Adrenal gland (tissue), 12 donors: ENCODE data around the gene HEATR9. TPM values are rescaled to one million over a fixed set of nuclear protein-coding genes. Genes with fewer than 3 reads are reported as not detected.

Experiments used
- DNase-seq, 7 donors: peaks; one replicate each; pipeline ENCODE4 v3.0.0-alpha.2; 2019 to 2020
- H3K27ac ChIP-seq, 5 donors: fragments of 200-600 bp; sonication (generic) in 4 of 5; 1 replicate in 3 of 5; 2 replicates in 2 of 5; pipeline versions ENCODE4 v1.5.1 to v1.8.0; 2016 to 2020; ENCODE audit warnings: mild to moderate bottlenecking in 1 of 5
- H3K27me3 ChIP-seq: fragments of 200-600 bp; 2 replicates; pipeline ENCODE4 v1.8.0; 2021
- H3K36me3 ChIP-seq, 2 donors: fragments of 200-600 bp; replicated peaks in 1 of 2; 1 replicate in 1 of 2; 2 replicates in 1 of 2; pipeline versions ENCODE4 v1.5.1 to v1.8.0; 2018 to 2022
- H3K4me1 ChIP-seq, 2 donors: fragments of 200-600 bp; replicated peaks in 1 of 2; 1 replicate in 1 of 2; 2 replicates in 1 of 2; pipeline versions ENCODE4 v1.5.1 to v1.8.0; 2018 to 2021
- H3K4me3 ChIP-seq, 4 donors: fragments of 200-600 bp; sonication (generic) in 3 of 4; one replicate each; pipeline ENCODE4 v1.5.1; 2016 to 2018
- H3K9me3 ChIP-seq, 3 donors: fragments of 200-600 bp; sonication (generic) in 1 of 3; replicated peaks in 1 of 3; 1 replicate in 2 of 3; 2 replicates in 1 of 3; pipeline versions ENCODE4 v1.5.1 to v1.8.0; 2016 to 2021
- CTCF ChIP-seq, 6 experiments: fragments of 450-650 bp in 4 of 6; fragments of 200-600 bp in 2 of 6; sonication (generic) in 1 of 6; IDR thresholded peaks; 1 replicate in 5 of 6; 2 replicates in 1 of 6; pipeline versions ENCODE4 v1.5.1 to v1.8.0; 2016 to 2021; ENCODE audit warnings: antibody characterized with exemption in 6 of 6, mild to moderate bottlenecking in 2 of 6, moderate library complexity in 1 of 6
- POLR2A ChIP-seq, 2 donors: fragments of 450-650 bp; IDR thresholded peaks; one replicate each; pipeline ENCODE4 v1.6.1; 2017; ENCODE audit warnings: antibody characterized with exemption in 2 of 2, mild to moderate bottlenecking in 2 of 2, moderate library complexity in 1 of 2
- WGBS, 4 donors: extraction: QIAGEN DNeasy Blood & Tissue Kit in 2 of 4; methylation state at CpG; one replicate each; pipeline versions ENCODE4 v1.1.5 to v1.1.7; 2013 to 2017; 5-methylcytosine and 5-hydroxymethylcytosine counted together
- intact Hi-C, 2 donors: fragments of 100-400 bp; cut with DNase I; formaldehyde crosslinking; loops; one replicate each; pipeline versions ENCODE4 v1.14.1 to v1.15.0; 2022 to 2023
- polyA plus RNA-seq, 3 donors: library from polyadenylated mRNA; stranded (reverse); fragments of 200-250 nt in 2 of 3; fragments of 350-450 nt in 1 of 3; fragmentation: Illumina TruSeq in 1 of 3; extraction: RNeasy Lipid Tissue Mini Kit (QIAGEN cat#74804) in 1 of 3; gene quantifications; one replicate each; pipeline ENCODE4 v1.2.3, GENCODE V29; 2013 to 2014
- total RNA-seq, 9 donors: library from RNA; depleted of rRNA in 4 of 9; stranded (reverse); fragments of >200 nt in 4 of 9; fragments of 120-200 nt in 1 of 9; fragmentation: NEBNext Ultra II Directional in 1 of 9; extraction: Animal tissue kit (Norgen Biotek cat#: 25700) in 1 of 9; gene quantifications; one replicate each; pipeline versions ENCODE4 v1.1.0 to v1.2.4, GENCODE V29; 2013 to 2023
- donor health status: healthy with polysubstance abuse.
- donor health status: Bipolar disorder and iron deficiency.
- donor health status: DM: yes; HTN: yes; CAD: no.
- donor health status: DM: no; HTN: no; CAD: no.
- donor health status: DM: no; HTN: no; CAD: no.
- donor health status: DM: yes; HTN: yes; CAD: no.

The HEATR9 gene
- total and polyA plus RNA-seq, 12 donors, result 0.03 to 0.32 (median 0.13) TPM; not detected in 9

GRCh38 chr17:35819455-35819854 lies 49.2 kb downstream of the HEATR9 start:
- no peaks in the 10 kb centered on the region for H3K9me3 ChIP-seq
- TF ChIP-seq CTCF (IDR thresholded peaks at IDR 0.05) (no peak), POLR2A (IDR thresholded peaks at IDR 0.05) (no peak)
- no peak overlapping the region for H3K4me3 ChIP-seq
- 76 to 92% (median 86%) methylated on average over 1 of the region's 1 CpG for WGBS, 4 donors
- DNase-seq, result no peak
- H3K27me3 ChIP-seq, result no peaks in the 10 kb centered on the region
- intact Hi-C loops, result no loop called here
- H3K36me3 ChIP-seq, result peaks cover 0 to 63% of the 10 kb centered on the region in 2 donors
- no peak overlapping the region for H3K27ac ChIP-seq
- H3K4me1 ChIP-seq, result peaks cover 0 to 21% of the 10 kb centered on the region in 2 donors

GRCh38 chr17:35817196-35817595 lies 51.5 kb downstream of the HEATR9 start:
- no peak overlapping the region for H3K4me3 ChIP-seq
- H3K36me3 ChIP-seq, result peaks cover 0 to 42% of the 10 kb centered on the region in 2 donors
- intact Hi-C loops, result no loop called here
- no peak for DNase-seq
- H3K27ac ChIP-seq, result no peak overlapping the region
- TF ChIP-seq CTCF (IDR thresholded peaks at IDR 0.05) (no peak), POLR2A (IDR thresholded peaks at IDR 0.05) (no peak)
- H3K9me3 ChIP-seq, result no peaks in the 10 kb centered on the region
- H3K4me1 ChIP-seq, result peaks cover 0 to 24% of the 10 kb centered on the region in 2 donors
- H3K27me3 ChIP-seq, result no peaks in the 10 kb centered on the region
- 85 to 92% (median 88%) methylated on average over 1 of the region's 1 CpG for WGBS, 4 donors

- DNase-seq, result peak in 2 of 7 donors; percentile 55 to 56
- Histone ChIP-seq H3K27me3 (no peaks in the 10 kb centered on the region), H3K36me3 (peaks cover 0 to 38% of the 10 kb centered on the region in 2 donors), H3K9me3 (no peaks in the 10 kb centered on the region), H3K4me1 (peaks cover 0 to 28% of the 10 kb centered on the region in 2 donors), H3K4me3 (no peak overlapping the region), H3K27ac (no peak overlapping the region)
- 53 to 100% (median 72%) methylated on average over 2 to 5 of the region's 5 CpGs for WGBS, 4 donors
- TF ChIP-seq CTCF (IDR thresholded peaks at IDR 0.05) (no peak), POLR2A (IDR thresholded peaks at IDR 0.05) (no peak)
- intact Hi-C loops, result no loop called here
Observed at GRCh38 chr17:35816723-35817122, 52.0 kb downstream of the HEATR9 start.

GRCh38 chr17:35812456-35812855 lies 56.2 kb downstream of the HEATR9 start:
- DNase-seq, result no peak
- no peak overlapping the region for H3K27ac ChIP-seq
- H3K4me1 ChIP-seq, result peaks cover 14 to 44% of the 10 kb centered on the region in 2 donors
- intact Hi-C loops, result no loop called here
- peaks cover 0 to 6% of the 10 kb centered on the region in 2 donors for H3K36me3 ChIP-seq
- no peak overlapping the region for H3K4me3 ChIP-seq
- 81 to 87% (median 85%) methylated on average over 5 of the region's 5 CpGs for WGBS, 4 donors
- no peaks in the 10 kb centered on the region for H3K27me3 ChIP-seq
- no peaks in the 10 kb centered on the region for H3K9me3 ChIP-seq
- TF ChIP-seq CTCF (IDR thresholded peaks at IDR 0.05), result no peak
- TF ChIP-seq POLR2A (IDR thresholded peaks at IDR 0.05), result no peak
